Smooth muscle cell of the brain vasculature (primary cell): ENCODE data around the gene SH3RF3.

Experiments
- DNase-seq: peaks from one replicate; pipeline ENCODE4 v3.0.0-alpha.2; 2012; ENCODE audit warnings: low read depth, low spot score

SH3RF3 gene

GRCh38 chr2:109260116-109260855 lies 131.3 kb downstream of the SH3RF3 start:
- DNase-seq: no peak

- DNase-seq: no peak
Observed at GRCh38 chr2:109260886-109261700, 132.1 kb downstream of the SH3RF3 start.

- no peak for DNase-seq
Observed at GRCh38 chr2:109261906-109262631, 133.1 kb downstream of the SH3RF3 start.

GRCh38 chr2:109264595-109265328 lies 135.8 kb downstream of the SH3RF3 start:
- DNase-seq: peak; percentile 82

GRCh38 chr2:109265369-109265768 lies 136.4 kb downstream of the SH3RF3 start:
- no peak for DNase-seq

GRCh38 chr2:109265953-109266352 lies 136.9 kb downstream of the SH3RF3 start:
- DNase-seq: no peak

GRCh38 chr2:109266496-109266895 lies 137.5 kb downstream of the SH3RF3 start:
- DNase-seq: no peak

GRCh38 chr2:109266998-109267854 lies 138.2 kb downstream of the SH3RF3 start:
- no peak for DNase-seq

GRCh38 chr2:109268916-109269315 lies 139.9 kb downstream of the SH3RF3 start:
- no peak for DNase-seq

GRCh38 chr2:109269706-109270504 lies 140.9 kb downstream of the SH3RF3 start:
- no peak for DNase-seq

GRCh38 chr2:109270505-109271312 lies 141.7 kb downstream of the SH3RF3 start:
- DNase-seq: no peak

- DNase-seq: no peak
Observed at GRCh38 chr2:109271920-109272319, 142.9 kb downstream of the SH3RF3 start.

- no peak for DNase-seq
Observed at GRCh38 chr2:109272461-109272860, 143.5 kb downstream of the SH3RF3 start.

- no peak for DNase-seq
Observed at GRCh38 chr2:109275120-109276012, 146.4 kb downstream of the SH3RF3 start.

- no peak for DNase-seq
Observed at GRCh38 chr2:109277406-109277805, 148.4 kb downstream of the SH3RF3 start.

GRCh38 chr2:109279243-109279860 lies 150.3 kb downstream of the SH3RF3 start:
- no peak for DNase-seq

- DNase-seq: no peak
Observed at GRCh38 chr2:109280804-109281203, 151.8 kb downstream of the SH3RF3 start.
